HG02610 (cell line): ENCODE results near the gene SPATA9.
"Not testable (repeated sequence)": the region's sequence is repeated elsewhere in the genome, so short reads cannot be mapped to it uniquely, and the experiment has no call there.

Source experiments
- ATAC-seq: cut with Tn5 transposase; IDR thresholded peaks from one replicate; pipeline ENCODE4 v1.9.1; 2021; ENCODE audit warnings: mild to moderate bottlenecking, moderate library complexity; ENCODE audit not compliant: unreplicated experiment

The SPATA9 gene

DNA sequence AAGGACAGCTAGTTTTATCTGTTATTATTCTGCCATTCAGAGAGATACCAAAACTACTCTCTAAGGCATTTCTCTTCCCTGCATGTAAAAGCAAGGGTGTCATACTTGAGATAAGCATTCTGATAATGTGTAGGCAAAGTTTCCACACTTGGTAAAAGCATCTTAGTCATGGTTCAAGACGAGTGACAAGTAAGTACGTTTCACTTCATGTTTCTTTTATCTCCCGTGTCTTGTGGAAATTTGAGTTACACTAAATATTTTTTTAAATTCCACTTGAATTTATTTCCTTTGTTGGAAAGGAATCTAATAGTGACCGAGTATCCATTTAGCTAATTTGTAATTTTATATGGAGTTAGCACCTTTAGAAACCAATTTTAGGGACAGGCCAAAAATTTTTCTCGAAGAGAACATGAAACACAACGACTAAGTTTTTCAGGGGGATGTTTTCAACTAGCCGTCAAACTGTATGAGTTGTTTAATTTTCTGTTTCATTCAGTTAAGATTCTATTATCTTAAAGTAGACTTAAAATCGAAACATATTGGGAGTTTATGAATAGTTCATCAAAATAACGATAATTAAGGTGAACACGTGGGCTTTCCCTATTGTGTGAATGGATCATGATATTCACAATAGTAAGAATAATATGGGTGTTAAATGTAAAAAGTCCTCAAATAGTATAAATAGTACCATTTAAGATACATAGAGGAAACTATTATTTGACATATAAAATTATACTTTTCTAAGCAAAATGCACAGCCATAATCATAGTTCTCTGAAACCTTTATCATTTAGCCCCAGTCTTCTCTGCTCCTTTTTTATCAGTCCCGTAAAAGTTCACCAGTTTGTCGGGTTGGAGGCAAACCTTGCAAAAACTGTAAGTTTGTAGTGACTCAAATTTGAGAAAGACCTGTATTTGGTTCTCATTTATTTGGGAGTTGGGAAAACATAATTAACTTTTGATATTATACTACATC is 34.6 kb downstream of the SPATA9 start:
- ATAC-seq = no peak

DNA sequence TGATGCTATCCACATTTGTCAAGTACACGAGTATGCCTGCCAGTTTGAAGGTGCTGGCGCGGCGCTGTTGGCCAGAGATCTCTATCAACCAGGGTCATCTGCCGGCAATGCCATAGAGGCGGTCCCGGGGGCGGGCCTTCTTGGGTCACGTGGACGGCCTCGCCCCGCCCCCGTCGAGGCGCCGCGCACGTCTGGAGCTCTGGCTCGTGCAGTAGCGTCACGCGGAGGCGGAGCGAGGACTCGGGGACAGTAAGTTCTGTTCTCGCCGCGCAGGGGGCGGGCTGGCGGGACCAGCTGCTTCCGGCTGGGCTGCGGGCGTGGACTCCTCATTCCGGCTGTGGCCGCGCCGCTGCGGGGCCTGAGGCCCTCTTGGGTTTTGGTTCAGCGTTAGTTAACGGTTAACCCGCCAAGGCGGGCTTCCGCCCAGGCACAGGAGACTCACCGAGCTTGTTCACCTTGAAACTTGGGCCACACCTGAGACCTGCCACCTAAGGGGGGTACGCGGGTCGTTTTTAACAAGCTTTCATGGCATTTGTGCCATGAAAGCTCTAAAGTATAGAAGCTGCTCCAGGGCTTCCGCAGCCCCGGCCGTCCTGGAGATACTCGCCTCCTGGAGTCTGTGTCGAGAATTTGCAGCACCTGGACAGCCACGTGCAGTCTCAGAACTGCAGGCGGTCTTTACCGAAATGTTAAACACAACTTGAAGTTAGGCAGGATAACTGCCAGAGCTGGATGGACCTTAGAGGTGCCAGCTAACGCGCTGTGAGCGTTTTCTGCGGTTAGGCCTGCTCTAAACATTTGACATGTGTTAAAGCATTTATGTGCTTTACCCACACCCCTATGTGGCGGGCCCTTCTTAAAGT is 36.0 kb downstream of the SPATA9 start, which contains the start of gene RFESD:
RFESD (plus strand) TSS at position 209 of the 863 bp plus-strand sequence. CDS start 5,495 bp downstream, outside the sequence.
- peak; percentile 97 for ATAC-seq

DNA sequence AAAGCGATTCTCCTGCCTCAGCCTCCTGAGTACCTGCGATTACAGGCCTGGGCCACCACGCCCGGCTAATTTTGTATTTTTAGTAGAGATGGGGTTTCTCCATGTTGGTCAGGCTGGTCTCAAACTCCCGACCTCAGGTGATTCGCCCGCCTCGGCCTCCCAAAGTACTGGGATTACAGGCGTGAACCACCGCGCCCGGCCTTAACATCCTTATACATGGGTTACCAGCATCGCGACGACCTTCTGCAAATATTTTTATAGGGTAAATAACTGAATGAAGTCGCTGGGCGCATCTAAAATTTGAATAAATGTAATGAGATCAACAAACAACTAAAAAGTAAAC is 36.6 kb downstream of the SPATA9 start:
- ATAC-seq = not testable (repeated sequence)

DNA sequence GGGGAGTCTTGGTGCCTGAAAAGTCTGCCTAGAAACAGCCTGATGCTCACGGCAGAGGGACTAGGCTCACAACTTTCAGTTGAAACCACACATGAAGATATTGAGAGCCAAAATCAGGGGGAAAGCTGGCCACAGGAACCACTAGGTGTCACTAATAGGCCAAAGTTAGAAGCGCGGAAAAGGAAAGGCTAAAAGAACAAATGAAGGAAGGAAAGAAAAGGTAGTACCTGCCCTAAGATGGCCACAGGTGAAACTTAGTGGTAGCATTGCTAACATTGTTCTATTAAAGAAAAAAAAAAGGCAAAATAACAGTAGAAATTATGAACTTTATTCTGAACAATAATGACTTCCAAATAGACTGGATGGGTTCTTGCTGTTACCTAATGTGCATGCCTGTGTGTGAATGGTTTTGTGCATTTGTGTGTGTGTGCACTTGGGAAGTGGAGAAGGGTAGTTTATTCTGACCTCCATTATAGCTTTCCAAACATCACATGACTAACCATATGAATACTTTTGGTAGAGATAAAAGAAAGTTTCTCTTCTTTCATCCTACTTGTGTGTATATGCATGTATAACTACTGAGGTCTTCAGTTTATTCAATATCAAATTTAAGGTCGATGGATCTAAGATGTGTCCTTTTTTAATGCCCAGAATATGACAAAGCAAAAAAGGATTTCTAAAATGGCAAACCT is 38.3 kb downstream of the SPATA9 start:
- ATAC-seq = peak; percentile 34

DNA sequence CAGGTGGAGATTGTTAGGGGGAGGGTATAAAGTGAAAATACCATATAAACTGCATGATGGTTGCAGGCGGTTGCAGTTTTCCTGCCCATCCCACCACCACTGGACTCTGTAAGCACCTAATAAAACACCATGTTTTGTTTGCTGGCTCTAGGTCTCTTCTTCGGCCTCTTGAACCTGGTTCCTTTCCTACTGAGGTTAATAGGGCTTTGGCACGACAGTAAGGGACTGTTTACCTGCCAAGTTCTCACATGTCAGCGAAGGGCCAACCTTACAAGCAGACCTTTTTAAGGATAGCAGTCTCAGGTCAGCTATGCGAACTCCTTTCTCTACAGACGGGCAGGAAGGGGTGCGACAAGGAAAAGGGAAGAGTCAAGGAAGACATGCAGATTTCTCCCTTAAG is 39.6 kb downstream of the SPATA9 start:
- no peak for ATAC-seq

DNA sequence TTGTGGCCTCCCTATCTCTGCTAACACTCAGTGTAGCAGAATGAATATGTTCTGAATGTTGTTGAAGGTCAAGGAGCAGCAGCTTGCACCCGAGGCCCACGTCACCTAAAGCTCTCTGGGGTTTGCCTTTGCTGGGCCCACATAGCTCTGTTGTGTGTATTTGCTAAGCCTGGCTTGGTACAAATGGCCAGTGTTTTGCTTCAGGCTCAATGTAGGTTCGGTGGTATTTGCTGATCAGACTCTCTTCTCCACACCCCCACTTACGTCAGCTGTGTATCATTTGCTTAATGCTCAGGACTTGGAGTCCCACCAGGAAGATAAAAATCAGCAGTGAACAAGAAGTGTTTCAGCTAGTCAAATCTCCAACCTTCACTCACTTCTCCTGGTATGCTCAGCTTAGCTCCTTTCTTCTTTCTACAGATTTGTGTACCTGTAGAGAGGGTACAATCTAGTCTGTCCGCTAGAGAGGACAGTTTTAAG is 41.0 kb downstream of the SPATA9 start:
- no peak for ATAC-seq

DNA sequence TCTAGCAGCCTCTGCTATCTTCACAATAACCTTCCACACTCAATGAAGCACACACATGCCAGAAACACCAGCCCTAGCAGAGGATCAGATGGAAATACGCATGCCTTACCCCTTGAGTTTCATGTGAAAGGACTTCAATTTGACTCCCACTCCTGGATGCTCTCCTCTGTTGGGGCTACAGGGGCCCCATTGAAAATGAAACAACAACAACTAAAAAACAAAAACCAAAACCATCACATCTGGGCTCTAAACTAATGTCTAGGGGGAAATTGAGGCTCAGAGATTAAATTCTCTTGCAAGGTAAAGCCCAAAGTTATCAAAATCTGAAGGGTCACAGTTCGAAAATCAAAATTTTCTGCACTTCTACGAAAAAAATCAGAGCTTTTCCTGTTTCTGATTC is 44.2 kb downstream of the SPATA9 start:
- ATAC-seq = no peak

DNA sequence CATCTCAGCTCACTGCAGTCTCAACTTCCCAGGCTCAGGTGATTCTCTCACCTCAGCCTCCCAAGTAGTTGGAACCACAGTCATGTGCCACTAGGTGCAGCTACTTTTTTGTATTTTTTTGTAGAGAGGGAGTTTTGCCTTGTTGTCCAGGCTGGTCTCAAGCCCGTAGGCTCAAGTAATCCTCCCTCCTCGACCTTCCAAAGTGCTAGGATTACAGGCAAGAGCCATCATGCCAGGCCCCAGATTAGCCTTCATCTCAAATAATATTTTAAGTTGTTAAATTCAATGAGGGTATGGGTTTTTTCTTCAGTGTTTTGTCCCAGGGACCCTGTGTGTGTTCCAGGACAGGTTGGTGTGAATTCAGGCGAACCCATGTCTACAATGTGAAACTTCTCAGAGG is 48.7 kb downstream of the SPATA9 start:
- no peak for ATAC-seq

DNA sequence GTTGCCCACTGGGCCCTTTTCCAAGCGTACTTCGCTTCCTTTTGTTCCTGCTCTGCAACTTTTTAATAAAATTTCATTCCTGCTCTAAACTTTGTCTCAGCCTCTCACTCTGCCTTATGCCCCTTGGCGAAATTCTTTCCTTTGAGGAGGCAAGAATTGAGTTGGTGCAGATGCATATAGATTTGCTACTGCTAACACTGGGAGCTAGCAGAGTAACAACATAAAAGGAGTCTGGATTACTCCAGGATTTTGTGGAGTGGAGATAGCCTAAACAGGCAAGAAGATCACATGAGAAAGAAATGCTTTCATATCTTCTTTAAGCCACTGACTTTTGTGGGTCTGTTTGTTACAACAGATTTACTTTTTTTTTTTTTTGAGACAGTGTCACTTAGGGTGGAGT is 49.1 kb downstream of the SPATA9 start:
- ATAC-seq = no peak

DNA sequence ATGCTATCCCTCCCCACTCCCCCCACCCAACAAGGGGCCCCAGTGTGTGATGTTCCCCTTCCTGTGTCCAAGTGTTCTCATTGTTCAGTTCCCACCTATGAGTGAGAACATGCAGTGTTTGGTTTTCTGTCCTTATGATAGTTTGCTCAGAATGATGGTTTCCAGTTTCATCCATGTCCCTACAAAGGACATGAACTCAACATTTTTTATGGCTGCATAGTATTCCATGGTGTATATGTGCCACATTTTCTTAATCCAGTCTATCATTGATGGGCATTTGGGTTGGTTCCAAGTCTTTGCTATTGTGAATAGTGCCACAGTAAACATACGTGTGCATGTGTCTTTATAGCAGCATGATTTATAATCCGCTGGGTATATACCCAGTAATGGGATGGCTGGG is 49.8 kb downstream of the SPATA9 start:
- ATAC-seq = not testable (repeated sequence)

DNA sequence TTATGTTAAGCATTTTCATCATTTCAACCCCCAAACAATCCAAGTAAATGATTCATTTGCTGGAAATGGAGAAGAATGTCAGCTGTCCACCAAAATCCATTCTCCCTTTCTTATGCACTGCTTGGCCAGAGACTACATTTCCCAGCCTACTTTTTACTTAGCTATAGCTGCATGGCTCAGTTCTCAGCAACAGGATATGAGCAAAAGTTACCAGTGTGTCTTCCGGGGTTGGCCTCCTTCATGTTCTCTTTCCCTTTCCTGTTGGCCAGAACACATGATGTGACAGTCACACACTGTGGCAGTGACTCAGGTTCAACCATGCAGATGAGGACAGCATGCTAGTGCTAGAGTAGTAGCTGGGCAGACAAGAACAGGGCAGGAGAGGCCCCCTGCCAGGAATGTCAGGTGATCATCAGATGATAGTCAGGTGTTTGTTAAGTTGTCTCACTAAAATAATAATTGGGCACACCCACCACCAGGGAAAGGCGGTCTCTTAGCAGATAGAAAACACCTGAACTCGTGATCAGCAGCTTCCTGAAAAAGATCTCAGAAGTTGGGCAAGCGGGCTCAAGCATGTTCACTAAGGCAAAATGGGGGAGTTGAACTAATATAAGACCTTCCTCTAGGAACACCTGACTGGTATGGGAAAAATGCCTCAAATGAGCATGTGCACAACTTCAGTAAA is 50.7 kb downstream of the SPATA9 start:
- ATAC-seq = peak; percentile 95

DNA sequence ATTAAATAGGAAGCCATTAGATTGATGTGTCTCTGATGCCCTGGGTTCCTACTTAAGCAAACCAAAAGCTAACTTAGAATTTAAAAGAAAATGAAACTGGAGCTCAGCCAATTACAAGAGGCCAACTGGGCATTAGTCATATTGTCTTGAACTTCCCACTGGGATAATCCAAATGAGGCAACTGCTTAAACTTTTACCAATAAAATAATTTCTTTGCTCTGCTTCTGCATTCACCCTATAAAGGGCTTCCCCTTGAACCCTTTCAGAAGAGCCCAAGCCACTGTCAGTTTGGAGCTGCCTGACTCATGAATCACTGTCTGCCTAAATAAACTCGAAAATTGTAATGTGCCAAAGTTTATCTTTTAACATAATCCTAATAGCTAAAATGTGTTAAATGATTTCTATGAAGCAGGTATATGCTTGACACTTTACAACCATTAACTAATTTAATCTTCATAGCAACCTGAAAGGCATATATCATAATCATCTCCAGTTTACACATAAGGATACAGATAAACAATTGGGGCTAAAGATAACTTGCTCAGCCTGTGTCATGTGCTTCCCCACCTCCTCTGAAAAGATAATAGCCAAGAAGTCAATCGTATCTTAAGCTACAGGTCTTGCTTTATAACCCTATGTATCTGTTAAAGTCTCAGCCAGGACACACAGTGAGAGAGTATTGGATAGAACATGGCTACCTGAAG is 51.4 kb downstream of the SPATA9 start:
- no peak for ATAC-seq

DNA sequence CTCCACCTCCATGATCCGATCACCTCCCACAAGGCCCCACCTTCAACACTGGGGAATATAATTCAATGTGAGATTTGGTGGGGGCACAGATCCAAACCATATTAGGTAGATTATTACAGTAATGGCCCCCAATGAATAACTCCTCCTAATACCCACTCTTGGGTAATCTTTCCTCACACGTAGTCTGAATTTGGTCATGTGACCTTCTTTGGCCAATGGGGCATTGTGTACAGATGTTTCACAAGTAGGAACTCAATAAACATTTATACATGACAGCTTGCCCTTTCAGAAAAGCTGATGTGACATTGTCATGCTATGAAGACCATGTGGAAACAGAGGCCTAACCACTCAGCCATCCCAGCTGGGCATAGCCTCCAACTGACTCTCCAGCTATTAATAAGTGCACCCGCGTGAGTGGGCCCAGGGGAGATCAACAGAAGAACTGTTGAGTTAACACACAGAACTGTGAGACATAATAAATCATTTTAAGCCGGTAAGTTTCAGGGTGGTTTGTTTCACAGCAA is 52.3 kb downstream of the SPATA9 start:
- no peak for ATAC-seq

DNA sequence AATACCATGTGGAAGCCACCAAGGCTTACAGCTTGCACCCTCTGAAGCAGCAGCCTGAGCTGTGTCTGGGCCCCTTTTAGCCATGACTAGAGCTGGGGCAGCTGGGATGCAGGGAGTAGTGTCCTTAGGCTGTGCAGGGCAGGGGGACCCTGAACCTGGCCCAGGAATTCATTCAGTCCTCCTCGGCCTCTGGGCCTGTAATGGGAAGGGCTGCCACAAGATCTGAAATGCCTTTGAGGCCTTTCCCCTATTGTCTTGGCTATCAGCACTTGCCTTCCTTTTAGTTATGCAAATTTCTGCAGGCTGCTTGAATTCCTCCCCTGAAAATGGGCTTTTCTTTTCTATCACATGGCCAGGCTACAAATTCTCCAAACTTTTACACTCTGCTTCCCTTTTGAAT is 53.9 kb downstream of the SPATA9 start:
- ATAC-seq = no peak

DNA sequence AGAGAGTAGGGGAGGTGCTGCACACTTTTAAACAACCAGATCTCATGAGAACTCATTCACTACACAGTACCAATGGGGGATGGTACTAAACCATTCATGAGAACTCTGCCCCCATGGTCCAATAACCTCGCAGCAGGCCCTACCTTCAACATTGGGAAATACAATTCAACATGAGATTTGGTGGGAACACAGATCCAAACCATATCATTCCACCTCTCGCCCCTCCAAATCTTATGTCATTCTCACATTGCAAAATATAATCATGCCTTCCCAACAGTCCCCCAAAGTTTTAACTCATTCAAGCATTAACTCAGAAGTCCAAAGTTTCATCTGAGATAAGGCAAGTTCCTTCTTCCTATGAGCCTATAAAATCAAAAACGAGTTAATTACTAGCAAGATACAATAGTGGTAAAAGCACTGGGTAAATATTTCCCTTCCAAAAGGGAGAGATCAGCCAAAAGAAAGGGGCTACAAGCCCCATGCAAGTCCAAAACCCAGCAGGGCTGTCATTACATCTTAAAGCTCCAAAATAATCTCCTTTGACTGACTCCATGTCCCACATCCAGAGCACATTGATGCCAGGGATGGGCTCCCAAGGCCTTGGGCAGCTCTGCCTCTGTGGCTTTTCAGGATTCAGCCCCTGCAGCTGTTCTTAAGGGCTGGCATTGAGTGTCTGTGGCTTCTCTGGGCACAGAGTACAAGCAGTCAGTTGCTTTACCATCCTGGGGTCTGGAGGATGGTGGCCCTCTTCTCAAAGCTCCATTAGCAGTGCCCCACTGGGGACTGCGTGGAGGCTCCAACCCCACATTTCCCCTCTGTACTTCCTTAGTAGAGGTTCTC is 54.6 kb downstream of the SPATA9 start:
- no peak for ATAC-seq

DNA sequence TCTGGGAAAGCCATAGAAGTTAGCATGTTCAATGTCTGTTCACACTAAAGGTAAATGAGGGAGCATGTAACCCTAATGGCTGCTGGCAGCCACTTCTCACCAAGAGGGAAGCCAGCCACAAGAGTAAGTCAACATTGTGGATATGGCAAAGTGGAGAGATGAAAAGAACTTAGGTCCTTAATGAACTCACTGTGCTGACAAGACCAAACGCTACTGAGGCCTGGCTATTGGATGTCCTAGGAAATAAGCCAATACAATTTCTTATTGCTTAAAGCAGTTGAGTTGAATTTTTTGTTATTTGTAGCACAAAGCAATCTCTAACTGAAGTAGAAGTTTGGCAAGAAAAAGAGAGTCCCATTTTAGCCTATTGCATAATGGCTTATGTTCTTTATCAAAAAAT is 56.1 kb downstream of the SPATA9 start:
- ATAC-seq = no peak

DNA sequence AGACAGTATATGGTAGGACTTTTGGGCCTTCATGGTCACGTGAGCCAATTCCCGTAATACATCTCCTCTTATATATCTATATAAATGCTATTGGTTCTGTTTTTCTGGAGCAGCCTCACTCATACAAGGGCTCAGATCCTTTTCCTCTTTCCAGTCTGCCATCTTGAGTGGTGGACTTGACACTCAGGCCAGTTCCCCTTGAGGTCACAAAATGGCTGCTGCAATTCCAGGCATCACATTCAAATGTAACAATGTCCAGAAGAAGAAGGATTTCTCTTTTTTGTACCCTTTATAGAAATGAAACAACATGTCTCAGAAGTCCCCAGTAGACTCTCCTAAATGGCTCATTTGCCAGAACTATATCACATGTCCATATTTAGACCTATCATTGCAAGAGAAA is 58.4 kb downstream of the SPATA9 start:
- no peak for ATAC-seq

DNA sequence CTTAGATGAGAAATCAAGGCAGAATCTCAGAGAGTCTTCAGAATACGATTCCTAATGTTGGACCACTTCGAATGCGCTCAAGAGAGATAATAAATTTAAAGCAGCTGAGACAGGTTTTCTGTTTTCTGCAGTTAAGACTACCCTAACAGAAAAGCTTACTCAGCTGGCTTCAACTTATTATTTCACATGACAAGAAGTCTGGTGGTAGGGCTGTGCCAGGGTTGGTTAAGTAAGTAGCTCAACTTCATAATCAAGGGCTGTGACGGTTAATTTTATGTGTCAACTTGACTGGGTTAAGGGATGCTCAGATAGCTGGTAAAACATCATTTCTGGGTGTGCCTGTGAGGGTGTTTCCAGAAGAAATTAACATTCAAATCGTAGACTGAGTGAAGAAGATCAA is 59.1 kb downstream of the SPATA9 start:
- ATAC-seq = no peak
